ENCODE data around the gene CABP4. TPM values are rescaled to one million over a fixed set of nuclear protein-coding genes. Genes with fewer than 3 reads are reported as not detected.

CABP4 gene
- total RNA-seq, 2 donors from 2014 or later, result 3.1 TPM; not detected in 1

GRCh38 chr11:67494371-67495233 is 39.4 kb downstream of the CABP4 start:
- no peak for TF ChIP-seq POLR2A (IDR thresholded peaks at IDR 0.05)
- TF ChIP-seq, protein P1, sequence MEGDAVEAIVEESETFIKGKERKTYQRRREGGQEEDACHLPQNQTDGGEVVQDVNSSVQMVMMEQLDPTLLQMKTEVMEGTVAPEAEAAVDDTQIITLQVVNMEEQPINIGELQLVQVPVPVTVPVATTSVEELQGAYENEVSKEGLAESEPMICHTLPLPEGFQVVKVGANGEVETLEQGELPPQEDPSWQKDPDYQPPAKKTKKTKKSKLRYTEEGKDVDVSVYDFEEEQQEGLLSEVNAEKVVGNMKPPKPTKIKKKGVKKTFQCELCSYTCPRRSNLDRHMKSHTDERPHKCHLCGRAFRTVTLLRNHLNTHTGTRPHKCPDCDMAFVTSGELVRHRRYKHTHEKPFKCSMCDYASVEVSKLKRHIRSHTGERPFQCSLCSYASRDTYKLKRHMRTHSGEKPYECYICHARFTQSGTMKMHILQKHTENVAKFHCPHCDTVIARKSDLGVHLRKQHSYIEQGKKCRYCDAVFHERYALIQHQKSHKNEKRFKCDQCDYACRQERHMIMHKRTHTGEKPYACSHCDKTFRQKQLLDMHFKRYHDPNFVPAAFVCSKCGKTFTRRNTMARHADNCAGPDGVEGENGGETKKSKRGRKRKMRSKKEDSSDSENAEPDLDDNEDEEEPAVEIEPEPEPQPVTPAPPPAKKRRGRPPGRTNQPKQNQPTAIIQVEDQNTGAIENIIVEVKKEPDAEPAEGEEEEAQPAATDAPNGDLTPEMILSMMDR (IDR thresholded peaks at IDR 0.05), result no peak
- H3K27ac ChIP-seq, result no peak overlapping the region
- H3K4me1 ChIP-seq, result no peaks in the 10 kb centered on the region
- DNase-seq (no peak), ATAC-seq (no peak)
- H3K9me3 ChIP-seq, result no peaks in the 10 kb centered on the region
- H3K27me3 ChIP-seq, result no peaks in the 10 kb centered on the region
- WGBS, 2 donors, result 92 to 95% methylated on average over 59 of the region's 59 CpGs
- H3K4me3 ChIP-seq, result no peak overlapping the region
- intact Hi-C loops (cut with DNase I), result no loop called here
- peaks cover 0 to 13% of the 10 kb centered on the region in 2 donors for H3K36me3 ChIP-seq (replicated peaks in 1 of 2; ENCODE audit: insufficient read depth in 1 of 2, low read depth in 2 of 2)

DNA sequence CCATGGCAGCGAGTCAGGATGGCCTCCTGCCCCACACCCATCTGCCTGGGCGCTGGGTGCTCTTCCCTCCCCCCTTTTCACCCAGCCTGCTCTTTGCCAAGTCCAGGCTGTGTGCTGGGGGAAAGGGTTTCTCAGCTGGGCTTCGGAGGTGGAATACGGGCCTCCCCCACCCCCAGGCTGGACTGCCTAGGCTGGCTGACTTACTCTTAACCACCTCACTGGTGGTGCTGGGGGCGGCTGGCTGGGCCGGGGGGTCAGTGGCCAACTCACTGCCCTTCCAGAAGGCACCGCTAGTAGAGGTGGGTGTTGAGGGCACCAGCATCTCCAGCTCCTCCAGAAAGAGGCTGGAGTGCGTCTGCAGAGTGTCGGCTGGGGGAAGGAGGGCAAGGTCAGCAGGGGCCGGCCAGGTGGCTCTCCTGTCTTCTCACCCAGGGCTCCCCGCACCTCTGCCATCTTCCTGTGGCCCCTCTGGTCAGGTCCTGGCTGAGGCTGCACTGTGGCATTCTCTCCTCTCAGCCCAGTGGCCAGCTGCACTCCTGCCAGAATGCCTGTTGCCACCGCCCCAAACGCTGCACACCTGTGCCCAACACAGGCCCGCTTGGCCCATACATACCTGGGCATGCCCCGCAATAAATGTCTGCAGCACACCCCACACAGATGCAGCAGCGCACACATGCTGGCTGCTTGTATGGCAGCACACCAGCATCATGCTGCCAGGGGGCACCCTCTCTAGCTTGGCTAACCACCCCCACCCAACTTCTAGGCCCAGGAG is 40.3 kb downstream of the CABP4 start:
- no peak for TF ChIP-seq POLR2A (IDR thresholded peaks at IDR 0.05)
- TF ChIP-seq, protein P1 (IDR thresholded peaks at IDR 0.05), result no peak
- H3K27me3 ChIP-seq, result no peaks in the 10 kb centered on the region
- intact Hi-C loops (cut with DNase I), result no loop called here
- H3K27ac ChIP-seq, result no peak overlapping the region
- no peak overlapping the region for H3K4me3 ChIP-seq
- ATAC-seq (no peak), DNase-seq (no peak)
- no peaks in the 10 kb centered on the region for H3K9me3 ChIP-seq
- peaks cover 0 to 8% of the 10 kb centered on the region in 2 donors for H3K36me3 ChIP-seq (replicated peaks in 1 of 2; ENCODE audit: insufficient read depth in 1 of 2, low read depth in 2 of 2)
- H3K4me1 ChIP-seq, result no peaks in the 10 kb centered on the region
- 94 to 98% methylated on average over 7 to 16 of the region's 16 CpGs for WGBS, 2 donors

DNA sequence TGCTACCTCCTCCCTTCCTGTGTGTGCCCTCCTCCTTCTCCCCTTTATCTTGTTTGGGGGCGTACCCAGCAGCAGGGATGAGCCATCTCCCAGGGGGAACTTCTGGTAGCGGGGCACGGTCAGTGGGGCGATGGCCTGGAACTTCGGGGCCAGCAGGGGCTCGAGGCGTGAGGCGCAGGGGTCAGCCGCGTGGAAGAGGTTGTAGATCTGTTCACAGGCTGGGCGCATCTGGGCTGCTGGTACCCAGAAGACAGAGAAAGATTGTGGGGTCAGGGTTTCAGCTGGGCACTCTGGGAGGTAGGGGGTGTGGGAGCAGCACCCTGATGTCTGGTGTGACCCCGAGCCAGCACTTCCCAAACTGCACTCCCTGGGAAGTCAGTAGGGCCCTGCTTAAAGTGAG is 41.0 kb downstream of the CABP4 start:
- WGBS, 2 donors, result 98% methylated on average over 9 to 10 of the region's 12 CpGs
- DNase-seq, result no peak
- TF ChIP-seq, protein P1 (IDR thresholded peaks at IDR 0.05), result no peak
- no peak for TF ChIP-seq POLR2A (IDR thresholded peaks at IDR 0.05)

DNA sequence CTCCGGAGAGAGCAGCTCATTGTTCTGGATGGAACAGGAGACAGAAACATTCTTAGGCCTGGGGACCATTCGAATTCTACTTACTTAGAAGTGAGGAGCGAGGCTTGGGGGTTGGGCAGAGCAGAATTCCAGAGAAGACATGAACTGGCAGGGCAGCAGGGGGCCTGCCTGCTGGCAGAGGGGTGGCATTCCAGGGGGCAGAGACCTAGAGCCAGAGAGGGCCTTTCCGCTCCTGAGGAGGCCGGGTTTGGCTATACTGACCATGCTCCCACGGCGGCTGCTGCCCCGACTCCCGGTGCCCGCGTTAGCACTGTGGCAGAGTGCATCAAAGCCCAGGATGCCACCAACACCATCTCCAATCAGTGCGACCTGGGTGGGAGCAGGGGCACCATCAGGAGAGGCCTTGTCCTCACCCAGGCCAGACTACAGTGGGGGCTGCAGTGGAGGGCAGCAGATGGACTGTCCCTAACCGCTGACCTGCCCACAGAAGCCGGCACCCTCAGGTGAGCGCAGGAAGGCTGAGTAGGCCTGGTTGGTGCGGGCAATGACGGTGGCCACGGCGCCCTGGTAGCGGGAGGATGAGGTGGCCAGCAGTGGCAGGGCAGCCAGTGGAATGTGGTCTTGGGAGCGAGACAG is 42.6 kb downstream of the CABP4 start:
- no peaks in the 10 kb centered on the region for H3K9me3 ChIP-seq
- H3K4me1 ChIP-seq, result no peaks in the 10 kb centered on the region
- ATAC-seq, result no peak
- intact Hi-C loops (cut with DNase I), result no loop called here
- H3K4me3 ChIP-seq, result no peak overlapping the region
- no peak overlapping the region for H3K27ac ChIP-seq
- H3K27me3 ChIP-seq, result no peaks in the 10 kb centered on the region
- peaks cover 0 to 9% of the 10 kb centered on the region in 2 donors for H3K36me3 ChIP-seq (replicated peaks in 1 of 2; ENCODE audit: insufficient read depth in 1 of 2, low read depth in 2 of 2)
- no peak for TF ChIP-seq POLR2A (IDR thresholded peaks at IDR 0.05)
- TF ChIP-seq, protein P1 (IDR thresholded peaks at IDR 0.05), result no peak
- 85 to 94% methylated on average over 15 to 21 of the region's 21 CpGs for WGBS, 2 donors
- no peak for DNase-seq

More for the DNA sequence above, 41.0 kb downstream of the CABP4 start:
- Histone ChIP-seq H3K36me3 (replicated peaks in 1 of 2; ENCODE audit: insufficient read depth in 1 of 2, low read depth in 2 of 2) (peaks cover 0 to 9% of the 10 kb centered on the region in 2 donors), H3K27me3 (no peaks in the 10 kb centered on the region), H3K4me3 (no peak overlapping the region), H3K27ac (no peak overlapping the region), H3K9me3 (no peaks in the 10 kb centered on the region), H3K4me1 (no peaks in the 10 kb centered on the region)
- ATAC-seq, result no peak
- intact Hi-C loops (cut with DNase I), result no loop called here
